GM19351 (cell line): ENCODE results near the gene RGL4.
"Not testable (repeated sequence)": the region's sequence is repeated elsewhere in the genome, so short reads cannot be mapped to it uniquely, and the experiment has no call there.

Experiments used
- ATAC-seq: cut with Tn5 transposase; IDR thresholded peaks from one replicate; pipeline ENCODE4 v1.9.1; 2021; ENCODE audit warnings: mild to moderate bottlenecking, moderate library complexity; ENCODE audit not compliant: unreplicated experiment

The RGL4 gene, protein sequence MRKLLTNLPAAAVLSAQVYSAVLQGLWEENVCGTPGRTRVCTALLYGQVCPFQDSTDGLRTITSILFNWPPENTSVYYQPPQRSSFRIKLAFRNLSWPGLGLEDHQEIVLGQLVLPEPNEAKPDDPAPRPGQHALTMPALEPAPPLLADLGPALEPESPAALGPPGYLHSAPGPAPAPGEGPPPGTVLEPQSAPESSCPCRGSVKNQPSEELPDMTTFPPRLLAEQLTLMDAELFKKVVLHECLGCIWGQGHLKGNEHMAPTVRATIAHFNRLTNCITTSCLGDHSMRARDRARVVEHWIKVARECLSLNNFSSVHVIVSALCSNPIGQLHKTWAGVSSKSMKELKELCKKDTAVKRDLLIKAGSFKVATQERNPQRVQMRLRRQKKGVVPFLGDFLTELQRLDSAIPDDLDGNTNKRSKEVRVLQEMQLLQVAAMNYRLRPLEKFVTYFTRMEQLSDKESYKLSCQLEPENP

DNA sequence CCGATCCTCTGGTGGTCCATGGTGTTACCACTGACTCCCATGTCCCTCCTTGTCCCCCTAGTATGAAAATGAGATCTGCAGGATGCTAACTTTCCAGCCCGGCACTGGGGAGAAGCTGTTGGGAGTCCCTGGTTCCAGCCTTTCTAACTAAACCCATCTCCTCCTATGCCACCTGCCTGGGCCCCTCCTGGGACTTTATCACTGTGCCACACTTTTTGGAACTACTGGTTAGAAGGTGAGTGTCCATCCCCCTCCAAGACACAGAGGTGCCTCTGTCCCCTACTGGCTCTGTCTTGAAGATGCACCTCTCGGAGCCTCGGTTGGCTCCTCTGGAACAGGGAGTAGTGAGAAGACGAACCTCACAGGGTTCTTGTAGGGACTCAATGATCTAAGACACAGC is at the start of gene RGL4:
Gene RGL4 (plus strand): TSS at position 301 of the 400 bp plus-strand sequence. CDS start 1,018 bp downstream, outside the sequence.
- ATAC-seq, result no peak

DNA sequence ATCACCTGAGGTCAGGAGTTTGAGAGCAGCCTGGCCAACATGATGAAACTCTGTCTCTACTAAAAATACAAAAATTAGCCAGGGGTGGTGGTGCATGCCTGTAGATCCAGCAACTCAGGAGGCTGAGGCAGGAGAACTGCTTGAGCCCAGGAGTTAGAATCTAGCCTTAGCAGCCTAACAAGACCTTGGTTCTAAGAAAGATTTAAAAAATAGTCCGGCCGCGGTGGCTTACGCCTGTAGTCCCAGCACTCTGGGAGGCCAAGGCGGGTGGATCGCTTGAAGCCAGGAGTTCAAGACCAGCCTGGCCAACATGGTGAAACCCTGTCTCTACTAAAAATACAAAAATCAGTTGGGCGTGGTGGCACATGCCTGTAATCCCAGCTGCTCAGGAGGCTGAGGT is 44.3 kb upstream of the RGL4 start:
- ATAC-seq, result not testable (repeated sequence)

DNA sequence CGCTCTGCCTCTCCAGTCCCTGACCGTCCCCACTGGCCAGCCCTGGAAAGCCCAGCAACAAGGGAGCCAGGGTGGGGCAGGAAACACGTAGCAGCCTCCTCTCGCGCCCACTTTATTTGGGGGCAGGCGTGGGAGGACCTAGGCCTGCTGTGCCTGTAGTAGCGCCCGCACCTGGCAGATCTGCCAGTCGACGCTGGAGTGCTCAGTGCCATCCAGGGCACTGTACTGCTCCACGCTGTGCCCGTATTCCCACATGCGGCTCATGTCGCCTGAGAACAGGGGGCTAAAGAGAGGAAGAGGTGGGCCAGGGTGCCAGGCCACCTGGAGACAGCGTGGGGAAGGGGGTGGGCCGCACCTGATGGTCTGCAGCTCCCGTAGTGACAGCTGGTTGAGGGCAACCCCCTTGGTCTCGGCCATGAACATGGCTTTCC is 41.7 kb upstream of the RGL4 start:
- ATAC-seq, result no peak

DNA sequence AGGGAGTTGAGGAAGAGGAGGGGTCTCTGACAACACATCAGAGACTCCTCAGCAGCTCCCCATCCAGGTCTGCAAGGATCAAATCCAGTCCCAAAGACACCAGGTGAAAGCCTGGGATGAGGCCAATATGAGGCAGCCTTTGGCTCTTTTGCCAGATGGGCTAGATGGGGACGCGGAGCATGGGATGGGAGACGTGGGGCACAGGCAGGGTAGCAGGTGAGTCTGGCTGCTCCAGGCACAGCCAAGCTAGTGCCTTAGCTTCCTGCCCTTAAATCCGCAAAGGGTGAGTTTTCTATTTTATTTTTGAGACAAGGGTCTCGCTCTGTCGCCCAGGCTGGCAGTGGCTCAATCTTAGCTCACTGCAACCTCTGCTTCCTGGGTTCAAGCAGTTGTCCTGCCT is 39.1 kb upstream of the RGL4 start:
- no peak for ATAC-seq

DNA sequence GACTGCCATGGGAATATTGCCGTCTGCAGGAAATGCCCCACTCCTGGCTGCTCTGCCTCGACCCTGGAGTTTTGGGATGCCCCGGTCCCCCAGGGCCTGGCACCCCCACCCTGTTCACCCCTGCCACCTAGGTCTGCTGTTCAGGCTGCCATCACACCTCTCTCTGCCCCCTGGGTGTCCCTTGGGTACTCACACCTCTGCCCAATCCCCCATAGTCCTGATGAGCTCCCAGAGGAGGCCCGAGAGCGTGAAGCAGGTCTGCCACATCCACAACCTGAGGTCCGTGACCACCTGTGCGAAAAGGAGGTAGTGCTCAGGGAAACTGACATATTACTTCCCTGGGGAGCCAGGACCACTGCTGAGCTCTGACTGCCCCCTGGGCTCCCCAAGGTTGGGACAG is 38.5 kb upstream of the RGL4 start:
- no peak for ATAC-seq

DNA sequence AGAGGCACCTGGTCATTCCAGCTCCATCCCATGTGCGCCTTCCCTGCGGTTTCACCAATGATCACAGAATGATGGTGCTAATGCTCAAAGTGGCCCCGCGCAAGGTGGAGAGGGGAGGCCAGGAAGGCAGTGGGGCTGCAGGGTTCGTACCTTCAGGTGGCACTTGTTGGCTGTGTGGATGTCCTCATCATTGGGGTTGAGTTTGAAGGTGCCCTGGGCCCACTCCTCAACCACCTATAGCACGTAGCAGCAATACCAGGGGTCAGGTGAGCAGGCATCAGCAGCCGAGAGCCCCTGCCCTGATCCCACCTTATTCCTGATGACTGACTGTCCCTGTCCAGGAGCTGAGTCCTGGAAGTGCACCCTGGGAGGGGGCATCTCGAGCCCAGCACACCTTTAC is 38.1 kb upstream of the RGL4 start:
- ATAC-seq, result no peak

DNA sequence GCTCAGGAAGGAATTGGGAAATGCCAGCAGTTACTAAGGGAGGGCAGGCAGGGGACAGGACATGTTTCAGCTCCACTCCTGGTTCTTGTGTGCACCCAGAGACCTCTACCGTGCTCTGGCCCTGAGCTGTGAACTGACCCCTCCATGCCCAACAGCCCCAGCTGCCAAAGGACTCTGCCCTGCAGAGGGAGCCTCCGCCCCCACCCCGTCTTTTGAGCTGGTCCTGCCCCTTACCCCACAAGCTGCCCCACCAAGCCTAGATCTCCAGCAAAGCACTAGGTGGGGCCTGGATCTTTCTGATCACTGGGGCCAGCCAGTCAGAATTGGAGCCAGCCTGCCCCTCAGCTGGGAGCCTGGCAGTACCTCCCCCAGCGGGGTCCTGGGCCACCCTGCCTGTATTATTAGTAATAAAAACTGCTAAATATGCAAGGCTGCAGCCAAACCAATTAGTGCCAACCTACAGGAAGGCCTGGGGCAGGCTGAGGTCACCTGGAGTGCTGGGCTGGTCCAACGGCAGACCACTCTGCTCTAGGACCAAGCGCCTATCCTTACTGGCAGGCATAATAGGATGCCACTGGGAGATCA is 34.8 kb upstream of the RGL4 start:
- ATAC-seq, result no peak

DNA sequence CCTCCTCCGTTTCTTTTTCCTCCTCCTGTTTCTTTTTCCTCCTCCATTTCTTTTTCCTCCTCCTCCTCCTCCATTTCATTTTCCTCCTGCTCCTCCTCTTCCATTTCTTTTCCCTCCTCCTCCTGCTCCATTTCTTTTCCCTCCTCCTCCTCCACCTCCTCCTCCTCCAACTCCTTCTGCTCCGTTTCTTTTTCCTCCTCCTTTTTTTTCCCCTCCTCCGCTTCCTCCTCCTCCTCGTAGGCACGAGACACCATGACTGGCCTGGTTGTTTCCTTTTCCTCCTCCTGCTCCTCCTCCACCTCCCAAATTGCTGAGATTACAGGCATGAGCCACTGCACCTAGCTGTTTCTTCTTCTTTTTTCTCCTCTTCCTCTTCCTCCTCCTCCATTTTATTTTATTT is 33.1 kb upstream of the RGL4 start:
- no peak for ATAC-seq

DNA sequence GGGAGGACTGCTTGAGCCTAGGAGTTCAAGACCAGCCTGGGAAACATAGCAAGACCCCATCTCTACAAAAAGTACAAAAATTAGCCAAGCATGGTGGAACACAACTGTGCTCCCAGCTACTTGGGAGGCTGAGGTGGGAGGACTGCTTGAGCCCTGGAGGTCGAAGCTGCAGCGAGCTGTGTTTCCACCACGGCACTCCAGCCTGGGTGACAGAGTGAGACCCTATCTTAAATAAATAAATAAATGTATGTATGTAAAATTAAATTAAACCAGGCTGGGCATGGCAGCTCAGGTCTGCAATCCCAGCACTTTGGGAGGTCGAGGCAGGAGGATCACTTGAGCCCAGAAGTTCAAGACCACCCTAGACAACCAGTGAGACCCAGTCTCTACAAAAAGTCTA is 30.4 kb upstream of the RGL4 start:
- not testable (repeated sequence) for ATAC-seq

DNA sequence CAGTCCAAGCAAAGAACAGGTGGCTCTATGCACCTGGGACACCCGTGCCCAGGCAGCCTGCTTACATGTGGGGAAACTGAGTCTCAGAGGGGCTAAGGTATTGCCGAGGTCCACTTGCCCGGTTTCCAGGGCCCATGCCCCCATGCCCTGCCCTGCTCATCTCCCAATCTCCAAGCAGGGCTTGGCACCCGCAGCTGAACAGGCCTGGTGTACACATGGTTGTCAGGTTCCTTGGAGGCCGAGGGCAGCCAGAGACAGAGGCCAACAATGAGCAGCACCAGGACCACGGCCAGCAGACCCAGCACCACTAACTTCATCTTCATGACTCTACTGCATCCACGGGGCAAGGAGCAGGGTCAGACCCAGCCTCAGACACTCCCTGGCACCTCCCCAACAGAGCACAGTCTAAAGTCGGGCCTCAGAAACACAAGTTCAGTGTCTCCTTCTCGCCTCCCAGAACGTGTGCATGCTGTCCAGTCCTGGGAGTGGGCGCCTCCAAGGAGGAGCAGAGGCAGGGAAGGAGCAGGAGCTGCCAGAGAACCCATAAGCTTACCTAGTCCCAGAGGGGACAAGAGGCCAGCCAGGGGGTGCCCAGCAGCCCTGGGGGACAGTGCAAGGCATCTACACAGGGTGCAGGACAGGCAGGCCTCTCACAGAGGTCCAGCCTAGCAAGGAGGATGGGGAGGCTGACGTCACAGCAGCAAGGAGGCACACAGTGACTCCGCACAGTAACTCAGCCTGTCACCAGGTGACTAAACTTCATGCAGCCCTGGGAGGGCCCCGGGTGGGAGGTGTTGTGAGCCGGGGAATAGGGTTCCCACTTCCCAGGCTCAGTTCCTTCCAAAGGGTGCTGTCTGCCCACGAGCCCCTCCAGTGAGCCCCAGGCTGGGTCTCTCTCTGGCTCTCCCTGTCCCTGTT is 20.2 kb upstream of the RGL4 start:
- ATAC-seq, result no peak

DNA sequence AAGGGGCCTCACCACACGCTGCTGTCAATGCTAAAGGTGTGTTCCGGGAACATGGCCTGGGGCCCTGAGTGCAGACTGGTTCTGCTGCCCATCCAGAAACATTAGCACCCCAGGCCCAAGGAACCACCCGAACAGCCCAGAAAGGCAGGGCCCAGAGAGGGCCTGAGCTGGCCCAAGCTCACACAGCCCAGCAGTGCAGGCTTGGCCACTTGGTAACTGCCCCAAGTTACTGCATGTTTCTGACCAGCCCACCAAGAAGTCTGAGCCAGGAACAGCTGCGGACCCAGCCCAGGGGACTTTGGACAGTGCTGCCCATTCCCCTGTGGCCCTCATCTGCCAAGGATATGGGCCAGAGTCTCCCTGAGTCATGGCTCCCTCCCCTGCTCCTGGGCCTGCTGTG is 19.4 kb upstream of the RGL4 start:
- not testable (repeated sequence) for ATAC-seq

DNA sequence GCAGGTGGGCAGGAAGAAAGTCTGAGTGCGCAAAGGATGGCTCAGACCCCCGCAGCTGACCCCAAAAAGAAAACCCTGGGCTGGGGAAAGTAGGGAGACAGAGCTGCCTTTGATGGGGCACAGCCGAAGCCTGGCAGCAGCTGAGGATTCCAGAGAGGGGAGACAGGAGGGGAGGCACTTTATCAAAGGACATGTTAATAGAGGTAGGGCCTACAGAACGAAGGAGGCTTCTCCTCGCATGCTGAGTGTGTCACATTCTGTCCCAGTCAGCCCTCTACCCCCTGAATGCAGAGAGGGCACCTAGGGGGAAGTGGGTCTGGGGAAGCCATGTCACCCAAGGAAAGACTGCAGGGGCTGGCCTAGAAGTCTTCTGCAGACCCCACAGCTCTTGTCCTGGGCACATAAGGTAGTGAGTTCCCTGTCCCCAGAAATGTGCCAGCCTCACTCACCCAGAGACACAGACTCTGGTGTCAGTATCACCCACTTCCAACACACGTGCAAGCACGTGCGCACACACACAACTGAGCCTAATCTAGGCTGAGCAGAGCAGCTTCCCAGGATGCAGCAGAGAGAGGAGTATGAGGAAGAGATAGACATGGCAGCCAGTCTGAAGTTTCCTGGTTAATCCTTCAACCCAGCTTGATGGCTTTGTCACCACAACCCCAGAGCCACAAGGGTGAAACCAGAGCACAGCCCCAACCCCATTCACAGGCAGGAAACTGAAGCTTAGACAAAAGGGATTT is 18.3 kb upstream of the RGL4 start:
- ATAC-seq, result not testable (repeated sequence)

DNA sequence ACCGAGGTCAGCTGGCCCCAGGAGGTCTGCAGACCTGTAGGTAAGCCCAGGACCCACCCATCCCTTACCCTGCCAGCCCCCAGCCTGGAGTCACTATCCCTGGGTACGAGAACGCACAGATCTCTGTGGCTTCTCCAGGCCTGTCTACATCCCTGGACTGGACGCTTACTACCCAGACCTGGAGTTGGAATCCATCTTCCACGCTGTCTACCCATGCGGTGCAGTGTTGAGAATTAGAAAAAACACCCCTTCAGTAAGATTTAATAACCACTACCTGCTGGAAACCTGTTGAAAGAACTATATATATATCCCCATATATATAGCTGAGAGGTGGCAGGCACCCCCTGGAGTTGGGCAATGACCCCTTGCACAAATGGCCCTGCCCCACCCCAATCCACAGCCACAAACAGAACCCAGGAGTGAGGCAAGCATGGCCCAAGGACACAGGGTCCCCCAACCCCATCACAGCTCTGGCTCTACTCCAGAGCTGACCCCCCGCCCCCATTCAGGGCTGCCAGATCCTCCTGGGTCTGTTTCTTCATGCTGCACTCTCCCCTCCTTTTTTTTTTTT is 17.7 kb upstream of the RGL4 start:
- no peak for ATAC-seq

DNA sequence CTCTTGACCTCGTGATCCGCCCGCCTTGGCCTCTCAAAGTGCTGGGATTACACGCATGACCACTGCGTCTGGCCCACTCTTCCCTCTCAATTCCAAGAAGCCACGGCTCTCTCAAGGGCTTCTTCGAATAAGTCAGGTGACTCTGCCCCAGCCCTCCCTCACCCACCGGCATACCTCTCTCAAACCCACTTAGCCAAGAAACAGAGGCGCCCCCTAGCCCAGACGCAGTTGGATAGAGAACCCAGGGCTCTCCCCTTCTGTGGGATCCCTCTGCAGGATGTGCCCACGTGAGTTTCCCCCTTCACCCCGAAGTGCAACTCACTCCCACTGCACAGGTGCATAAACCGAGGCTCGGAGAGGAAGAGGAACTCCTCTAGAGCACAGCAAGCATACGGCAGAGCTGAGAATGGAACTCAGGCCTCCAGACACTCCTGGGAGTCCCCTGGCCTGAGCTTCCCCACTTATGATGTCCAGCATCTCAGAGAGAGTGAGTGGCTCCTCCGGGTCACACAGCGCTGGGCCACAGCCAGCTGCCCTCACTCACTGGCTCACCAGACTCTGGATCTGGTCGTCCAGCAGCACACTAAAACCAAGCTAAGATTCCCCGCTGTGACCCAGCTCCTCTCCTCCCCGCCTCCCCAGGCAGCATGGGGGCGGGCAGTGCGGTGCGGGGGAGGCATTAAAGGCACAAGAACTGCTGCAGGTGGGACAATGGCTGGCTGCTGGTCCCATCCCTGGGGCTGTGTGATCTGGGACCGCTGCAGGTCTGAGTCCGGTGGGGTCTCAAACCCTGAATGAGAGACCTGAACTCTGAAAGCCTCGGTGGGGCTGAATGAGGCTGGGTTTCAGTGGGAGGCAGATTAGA is 16.8 kb upstream of the RGL4 start:
- ATAC-seq, result no peak

DNA sequence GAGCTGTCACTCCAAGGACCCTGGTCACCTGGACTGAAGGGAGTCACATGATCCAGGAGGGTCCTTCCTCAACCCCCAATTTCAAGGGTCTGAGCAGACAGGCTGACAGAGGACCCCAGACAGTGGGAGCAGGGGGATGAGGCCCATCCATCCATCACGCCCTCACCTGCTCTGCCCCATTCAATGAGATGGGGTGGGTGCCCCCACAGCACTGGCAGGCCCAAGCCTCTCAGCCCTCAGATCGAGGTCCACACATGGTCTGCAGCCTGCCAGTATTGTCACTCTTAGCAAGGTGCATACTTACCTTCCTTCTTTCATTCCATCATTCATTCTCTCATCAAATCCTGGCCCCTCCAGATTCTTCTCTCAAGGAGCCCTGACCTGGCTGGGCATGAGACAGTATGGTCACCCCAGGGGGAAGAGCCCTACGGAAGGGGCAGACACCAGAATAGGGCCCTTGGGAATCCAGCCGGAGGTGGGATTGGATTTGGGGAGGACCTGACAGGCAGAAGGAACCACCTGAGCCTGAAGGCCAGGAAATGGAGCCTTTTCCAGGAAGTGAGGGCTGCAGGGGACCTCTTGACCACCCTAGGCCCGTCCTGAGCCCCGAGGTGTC is 15.8 kb upstream of the RGL4 start:
- not testable (repeated sequence) for ATAC-seq

DNA sequence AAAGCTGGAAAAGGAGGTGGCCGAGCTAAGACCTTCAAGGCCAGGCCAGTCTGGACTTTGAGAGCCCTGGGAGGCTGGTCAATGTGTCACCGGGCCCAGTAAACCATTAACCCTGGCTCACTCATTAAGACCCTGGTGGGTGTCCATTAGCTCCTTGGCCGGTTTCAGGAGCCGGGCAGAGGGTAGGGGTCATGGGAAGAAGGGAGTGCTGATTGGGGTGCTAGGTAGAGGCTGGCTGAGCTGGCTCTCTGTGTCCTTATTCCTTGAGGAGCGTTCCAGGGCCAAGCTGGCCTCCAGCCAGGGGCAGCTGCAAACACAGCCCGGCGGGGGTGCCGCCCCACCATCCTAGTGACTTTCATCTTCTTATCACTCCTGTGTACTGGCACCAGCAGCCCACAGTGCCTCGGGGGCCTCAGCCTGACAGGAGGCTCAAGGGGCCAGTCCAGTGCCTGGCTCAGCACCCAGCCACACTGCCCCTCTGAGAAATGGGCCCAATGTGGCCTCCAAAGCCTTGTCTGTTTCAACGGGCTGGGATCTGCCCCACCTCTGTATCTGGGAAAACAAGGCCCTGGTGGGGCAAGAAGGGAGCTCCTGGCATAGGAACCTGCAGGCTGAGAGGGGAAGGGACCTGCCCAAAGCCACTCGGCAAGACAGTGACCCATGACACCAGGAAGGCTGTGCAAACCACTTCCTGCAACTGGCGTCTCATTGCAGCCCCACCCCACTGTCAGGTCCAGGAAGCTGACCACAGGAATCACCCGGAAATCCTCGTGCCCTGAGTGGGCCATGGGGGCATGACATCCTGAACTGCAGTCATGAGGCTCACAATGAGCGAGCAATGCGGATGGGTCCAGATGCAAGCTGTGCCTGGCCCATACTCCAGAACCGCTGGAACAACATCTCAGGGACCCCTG is 15.1 kb upstream of the RGL4 start:
- no peak for ATAC-seq

DNA sequence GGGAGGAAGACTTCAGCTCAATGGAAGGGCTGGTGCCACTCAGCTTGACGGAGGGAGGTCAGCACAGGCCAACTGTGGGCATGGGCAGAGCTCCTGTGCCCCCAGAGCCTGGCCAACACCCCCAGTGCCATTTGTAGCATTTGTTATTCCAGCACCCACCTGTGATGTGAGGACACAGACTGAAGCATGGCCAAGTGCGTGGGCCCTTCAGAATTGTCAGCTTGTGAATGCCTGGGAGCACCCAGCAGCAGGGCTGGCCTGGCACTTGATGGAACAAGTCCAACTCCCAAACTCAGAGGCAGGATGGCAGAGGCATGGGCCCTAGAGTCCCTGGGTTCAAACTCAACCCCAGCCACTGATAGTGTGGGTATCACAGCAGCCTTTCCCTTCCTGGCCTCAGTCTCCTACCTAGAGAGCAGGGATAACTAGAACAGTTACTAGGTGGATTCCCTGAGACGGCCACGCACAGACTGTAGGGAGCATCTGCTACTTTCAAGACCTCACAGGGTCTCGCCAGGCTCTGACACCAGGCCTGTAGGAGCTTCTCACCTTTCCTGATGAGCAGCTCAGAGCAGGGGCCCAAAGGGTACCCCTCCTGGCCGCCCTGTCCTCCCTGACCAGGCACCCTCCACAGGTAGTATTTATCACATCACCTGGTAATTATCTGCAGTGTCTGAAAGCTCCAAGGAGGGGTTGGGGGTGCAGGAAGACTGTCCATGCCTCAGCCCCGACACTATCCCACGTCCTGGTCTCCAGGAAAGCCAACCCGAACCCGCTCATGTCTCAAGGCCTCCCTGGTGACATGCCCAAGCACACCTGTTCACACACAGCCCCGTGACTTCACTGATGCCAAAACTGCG is 13.7 kb upstream of the RGL4 start:
- ATAC-seq, result not testable (repeated sequence)
